ENCODE measurements around the gene OLFML2B. TPM values are rescaled to one million over a fixed set of nuclear protein-coding genes. Genes with fewer than 3 reads are reported as not detected.
A peak's percentile ranks its signal among the peaks of the same experiment; 100 is the strongest.
"Not testable (repeated sequence)": the region's sequence is repeated elsewhere in the genome, so short reads cannot be mapped to it uniquely, and the experiment has no call there.

Gene OLFML2B
- polyA plus RNA-seq, 1 experiment = 3.5 TPM

- no peak for DNase-seq (ENCODE audit: low read depth)
Observed at GRCh38 chr1:162069334-162070093, 45.8 kb upstream of the OLFML2B start, which contains the start of gene NOS1AP. NOS1AP (plus strand) TSS chr1:162069691; CDS start chr1:162070178, 487 bp downstream.

GRCh38 chr1:162068301-162068700, 44.6 kb upstream of the OLFML2B start:
- Histone ChIP-seq H3K4me3 (ENCODE audit: low read depth, low read length) (no peak overlapping the region), H3K27me3 (ENCODE audit: control insufficient read depth, insufficient read depth, low read length) (peaks cover 10% of the 10 kb centered on the region), H3K36me3 (ENCODE audit: control insufficient read depth, insufficient read depth, low read length) (no peaks in the 10 kb centered on the region)
- ChIA-PET POLR2A (no interaction called here), CTCF (no interaction called here)
- DNase-seq (ENCODE audit: low read depth) = no peak
- TF ChIP-seq CTCF (IDR thresholded peaks at IDR 0.05; ENCODE audit: insufficient read depth, low read depth, low read length) = no peak

More at GRCh38 chr1:162069334-162070093, 45.8 kb upstream of the OLFML2B start, which contains the start of gene NOS1AP:
- Histone ChIP-seq H3K36me3 (ENCODE audit: control insufficient read depth, insufficient read depth, low read length) (no peaks in the 10 kb centered on the region), H3K27me3 (ENCODE audit: control insufficient read depth, insufficient read depth, low read length) (peaks cover 8% of the 10 kb centered on the region), H3K4me3 (ENCODE audit: low read depth, low read length) (peak within 1 kb of the TSS; percentile 61)
- no peak for TF ChIP-seq CTCF (IDR thresholded peaks at IDR 0.05; ENCODE audit: insufficient read depth, low read depth, low read length)
- POLR2A ChIA-PET = no interaction called here
- CTCF ChIA-PET = interaction anchor here (0.6 to 2.1 kb wide), 6 partner anchors 13 to 290 kb away, joined by 3 to 7 read pairs (median 3); no protein-coding TSS in a partner anchor

GRCh38 chr1:162067466-162067865, 43.8 kb upstream of the OLFML2B start:
- Histone ChIP-seq H3K36me3 (ENCODE audit: control insufficient read depth, insufficient read depth, low read length) (no peaks in the 10 kb centered on the region), H3K27me3 (ENCODE audit: control insufficient read depth, insufficient read depth, low read length) (peaks cover 10% of the 10 kb centered on the region), H3K4me3 (ENCODE audit: low read depth, low read length) (no peak overlapping the region)
- TF ChIP-seq CTCF (IDR thresholded peaks at IDR 0.05; ENCODE audit: insufficient read depth, low read depth, low read length) = no peak
- DNase-seq (ENCODE audit: low read depth) = no peak
- ChIA-PET CTCF (no interaction called here), POLR2A (no interaction called here)

GRCh38 chr1:162066836-162067235, 43.2 kb upstream of the OLFML2B start:
- CTCF ChIA-PET = interaction anchor here (1.3 kb wide), 1 partner anchor 10 kb away, joined by 5 read pairs; no protein-coding TSS in a partner anchor
- H3K4me3 ChIP-seq (ENCODE audit: low read depth, low read length); H3K27me3 ChIP-seq (ENCODE audit: control insufficient read depth, insufficient read depth, low read length); POLR2A ChIA-PET; H3K36me3 ChIP-seq (ENCODE audit: control insufficient read depth, insufficient read depth, low read length); DNase-seq (ENCODE audit: low read depth): not testable (repeated sequence)

GRCh38 chr1:162065016-162065415, 41.3 kb upstream of the OLFML2B start:
- ChIA-PET POLR2A (no interaction called here), CTCF (interaction anchor here (0.7 to 1.1 kb wide), 4 partner anchors 12 to 302 kb away, joined by 3 read pairs; no protein-coding TSS in a partner anchor)
- no peak overlapping the region for H3K4me3 ChIP-seq (ENCODE audit: low read depth, low read length)
- no peak for TF ChIP-seq CTCF (IDR thresholded peaks at IDR 0.05; ENCODE audit: insufficient read depth, low read depth, low read length)
- no peak for DNase-seq (ENCODE audit: low read depth)
- peaks cover 6% of the 10 kb centered on the region for H3K27me3 ChIP-seq (ENCODE audit: control insufficient read depth, insufficient read depth, low read length)
- H3K36me3 ChIP-seq (ENCODE audit: control insufficient read depth, insufficient read depth, low read length) = no peaks in the 10 kb centered on the region
